HepG2 (cell line): ENCODE results near the gene ACTN1. TPM values are rescaled to one million over a fixed set of nuclear protein-coding genes. Genes with fewer than 3 reads are reported as not detected.

ENCODE experiments used
- BRD4 ChIP-seq: sonication (generic); formaldehyde crosslinking; IDR thresholded peaks from 2 replicates; pipeline ENCODE4 v1.4.0; 2020; ENCODE audit warnings: missing genetic modification reagents
- EP300 ChIP-seq, 3 experiments: sonication (generic) in 1 of 3; formaldehyde crosslinking in 1 of 3; IDR thresholded peaks; 2 replicates each; pipeline versions ENCODE4 v1.5.1 to v1.6.1; 2011 to 2020; ENCODE audit warnings: low read depth in 2 of 3, low read length in 2 of 3, borderline replicate concordance in 1 of 3, improper control_type of control experiment in 1 of 3, mild to moderate bottlenecking in 1 of 3, missing genetic modification reagents in 1 of 3, moderate library complexity in 1 of 3
- ETV5 ChIP-seq: IDR thresholded peaks from 2 replicates; pipeline ENCODE4 v1.6.1; 2018; ENCODE audit warnings: missing biosample characterization, missing genetic modification reagents, inconsistent platforms, borderline replicate concordance
- FOXP1 ChIP-seq, 2 experiments: fragments of 450-650 bp in 1 of 2; IDR thresholded peaks; 2 replicates each; pipeline ENCODE4 v1.6.1; 2017 to 2018; ENCODE audit warnings: antibody characterized with exemption in 1 of 2
- GABPB1 ChIP-seq: IDR thresholded peaks from 2 replicates; pipeline ENCODE4 v1.6.1; 2016; ENCODE audit warnings: mild to moderate bottlenecking, missing genetic modification reagents, moderate library complexity, missing compliant biosample characterization
- GATAD2A ChIP-seq: IDR thresholded peaks from 2 replicates; pipeline ENCODE4 v1.6.1; 2016
- HOXA3 ChIP-seq: sonication (generic); formaldehyde crosslinking; IDR thresholded peaks from 2 replicates; pipeline ENCODE4 v1.5.0; 2020; ENCODE audit warnings: missing genetic modification reagents
- KDM2A ChIP-seq: sonication (generic); formaldehyde crosslinking; IDR thresholded peaks from 2 replicates; pipeline ENCODE4 v1.4.0; 2020; ENCODE audit warnings: low read depth, missing genetic modification reagents, borderline replicate concordance
- NFATC3 ChIP-seq: sonication (generic); formaldehyde crosslinking; IDR thresholded peaks from 2 replicates; pipeline ENCODE4 v1.5.1; 2020; ENCODE audit warnings: mild to moderate bottlenecking, missing genetic modification reagents
- NFE2L1 ChIP-seq: sonication (generic); formaldehyde crosslinking; IDR thresholded peaks from 2 replicates; pipeline ENCODE4 v1.4.0; 2020; ENCODE audit warnings: missing genetic modification reagents, mild to moderate bottlenecking, borderline replicate concordance
- NKX3-1 ChIP-seq: sonication (generic); formaldehyde crosslinking; IDR thresholded peaks from 2 replicates; pipeline ENCODE4 v1.5.0; 2020; ENCODE audit warnings: missing genetic modification reagents
- PITX1 ChIP-seq: sonication (generic); formaldehyde crosslinking; IDR thresholded peaks from 2 replicates; pipeline ENCODE4 v1.5.1; 2020; ENCODE audit warnings: mild to moderate bottlenecking, missing genetic modification reagents
- RFXANK ChIP-seq: IDR thresholded peaks from 2 replicates; pipeline ENCODE4 v1.6.1; 2016
- SMAD1 ChIP-seq: sonication (generic); formaldehyde crosslinking; IDR thresholded peaks from 2 replicates; pipeline ENCODE4 v1.4.0; 2020; ENCODE audit warnings: missing genetic modification reagents, low read depth, mild to moderate bottlenecking, borderline replicate concordance
- TAF1 ChIP-seq: sonication (generic); formaldehyde crosslinking; IDR thresholded peaks from 2 replicates; pipeline ENCODE4 v1.4.0; 2020; ENCODE audit warnings: missing genetic modification reagents
- TCF7 ChIP-seq: sonication (generic); IDR thresholded peaks from 2 replicates; pipeline ENCODE4 v1.6.1; 2016; ENCODE audit warnings: antibody characterized with exemption, low read depth
- ZKSCAN8 ChIP-seq: IDR thresholded peaks from 2 replicates; pipeline ENCODE4 v1.6.1; 2016; ENCODE audit warnings: borderline replicate concordance, missing genetic modification reagents, missing compliant biosample characterization
- ZNF12 ChIP-seq: sonication (generic); formaldehyde crosslinking; IDR thresholded peaks from 2 replicates; pipeline ENCODE4 v1.5.0; 2020; ENCODE audit warnings: missing genetic modification reagents
- ZNF367 ChIP-seq: sonication (generic); formaldehyde crosslinking; IDR thresholded peaks from 2 replicates; pipeline ENCODE4 v1.4.0; 2020; ENCODE audit warnings: missing genetic modification reagents, borderline replicate concordance
- ZNF629 ChIP-seq: sonication (generic); formaldehyde crosslinking; conservative IDR thresholded peaks from 2 replicates; pipeline ENCODE4 v1.5.0; 2020; ENCODE audit warnings: missing genetic modification reagents
- ZNF674 ChIP-seq: sonication (generic); formaldehyde crosslinking; IDR thresholded peaks from 2 replicates; pipeline ENCODE4 v1.5.0; 2020; ENCODE audit warnings: low read depth, mild to moderate bottlenecking, missing genetic modification reagents
- ZNF747 ChIP-seq: sonication (generic); formaldehyde crosslinking; IDR thresholded peaks from 2 replicates; pipeline ENCODE4 v1.8.1; 2023; ENCODE audit warnings: missing genetic modification reagents, mild to moderate bottlenecking, borderline replicate concordance
- polyA plus RNA-seq, 8 experiments: library from polyadenylated mRNA; depleted of rRNA in 3 of 8; stranded (reverse) in 7 of 8; unstranded in 1 of 8; fragments of >200 nt; fragmentation: Illumina TruSeq in 4 of 8; extraction: Trizol in 4 of 8; gene quantifications; 2 replicates each; pipeline versions ENCODE4 v1.2.1 to v1.2.3, GENCODE V29; 2011 to 2016; ENCODE audit warnings: low read depth in 4 of 8, missing spikeins in 1 of 8, mixed read lengths in 1 of 8; ENCODE audit not compliant: insufficient read depth in 1 of 8
- total RNA-seq, 5 experiments: library from RNA; depleted of rRNA; stranded (reverse); fragments of >200 nt; fragmentation: Illumina TruSeq; extraction: Trizol; gene quantifications; 2 replicates each; pipeline ENCODE4 v1.2.3, GENCODE V29; 2016; ENCODE audit warnings: low read depth in 1 of 5
- TF ChIP-seq, protein P1 (sequence below): sonication (generic); formaldehyde crosslinking; IDR thresholded peaks from 2 replicates; pipeline ENCODE4 v1.5.0; 2020; ENCODE audit warnings: missing genetic modification reagents, mild to moderate bottlenecking, borderline replicate concordance
- TF ChIP-seq, protein P2 (sequence below): sonication (generic); formaldehyde crosslinking; IDR thresholded peaks from 2 replicates; pipeline ENCODE4 v1.8.1; 2023; ENCODE audit warnings: mild to moderate bottlenecking, missing genetic modification reagents
- TF ChIP-seq, protein P3 (sequence below): sonication (generic); formaldehyde crosslinking; IDR thresholded peaks from 2 replicates; pipeline ENCODE4 v1.9.0; 2021; ENCODE audit warnings: missing genetic modification reagents, borderline replicate concordance
- TF ChIP-seq, protein P4 (sequence below): sonication (generic); formaldehyde crosslinking; IDR thresholded peaks from 2 replicates; pipeline ENCODE4 v1.5.0; 2020; ENCODE audit warnings: mild to moderate bottlenecking, low read depth, missing genetic modification reagents, borderline replicate concordance

ACTN1 gene
- total and polyA plus RNA-seq, 2 of the 13 experiments (the other 11 are each of a cell fraction or from before 2014, with no cell fraction given): 58.6 to 162 TPM

DNA sequence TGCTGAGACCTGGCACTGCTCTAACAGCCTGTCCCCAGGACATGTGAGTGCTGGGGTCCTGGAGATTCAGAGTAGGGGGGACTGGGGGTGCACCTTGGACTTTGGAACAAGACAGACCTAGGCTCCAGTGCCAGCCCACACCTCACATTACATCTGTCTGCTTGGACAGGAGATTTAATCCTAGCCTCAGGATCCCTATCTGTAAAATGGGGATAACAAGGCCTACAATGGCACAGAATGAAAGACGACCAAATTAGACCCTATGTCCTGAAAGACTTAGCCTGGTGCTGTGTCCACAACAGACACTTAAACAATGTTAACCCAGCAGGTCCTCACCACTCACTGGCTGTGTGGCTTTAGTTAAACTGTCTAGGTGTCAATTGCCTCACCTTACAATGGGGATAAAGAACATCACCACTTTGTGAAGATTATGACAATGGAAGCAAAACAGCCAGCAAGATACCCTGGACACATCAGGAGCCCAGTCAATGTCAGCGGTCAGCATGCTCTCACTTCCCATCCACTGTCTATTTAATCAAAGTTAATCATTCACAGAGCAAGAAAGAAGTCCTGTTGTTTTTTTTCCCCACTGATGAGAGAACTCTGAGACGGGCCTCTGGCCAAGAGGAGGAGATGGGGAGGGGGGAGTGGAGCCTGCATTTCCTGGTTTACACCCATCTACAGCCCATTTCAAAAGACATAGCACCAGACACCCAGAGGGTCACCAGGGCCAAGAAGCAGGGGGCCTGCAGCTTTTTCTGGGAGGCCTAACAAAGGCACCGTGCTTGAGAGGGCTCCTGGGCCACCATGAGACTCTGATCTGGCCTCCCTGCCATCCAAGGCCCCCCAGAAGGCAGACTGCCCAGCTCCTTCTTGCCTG, 40.6 kb downstream of the ACTN1 start (continued):
- TF ChIP-seq SMAD1 (CRISPR knock-in tag) (0 out of 2 replicates have a peak, but pooled peaks have one; percentile 70), ZNF674 (no peak), HOXA3 (CRISPR knock-in tag) (no peak; the same call in 1 of the 2 replicates), TCF7 (peak; percentile 66), ZNF367 (CRISPR knock-in tag) (no peak), BRD4 (0 out of 2 replicates have a peak, but pooled peaks have one; percentile 4), ZKSCAN8 (CRISPR knock-in tag) (no peak), ZNF629 (CRISPR knock-in tag) (peak; percentile 97), GATAD2A (CRISPR knock-in tag) (peak; percentile 62), FOXP1 (IDR thresholded peaks at IDR 0.05) (no peak), FOXP1 (CRISPR knock-in tag; IDR thresholded peaks at IDR 0.05) (peak; percentile 70; the same call in 1 of the 2 replicates), ZNF747 (CRISPR knock-in tag) (peak; percentile 37; the same call in 1 of the 2 replicates), ZNF12 (no peak), KDM2A (no peak), NFE2L1 (CRISPR knock-in tag) (no peak), RFXANK (CRISPR knock-in tag) (no peak), NFATC3 (CRISPR knock-in tag) (no peak), NKX3-1 (CRISPR knock-in tag) (no peak), TAF1 (CRISPR knock-in tag) (0 out of 2 replicates have a peak, but pooled peaks have one; percentile 19), EP300 (IDR thresholded peaks at IDR 0.05; ENCODE audit: low read depth in 2 of 2, low read length in 2 of 2) (peak in 1 of 2 experiments; percentile 77; a peak in 2 of 4 replicates), EP300 (CRISPR knock-in tag; IDR thresholded peaks at IDR 0.05; ENCODE audit: borderline replicate concordance) (no peak; the same call in 1 of the 2 replicates), GABPB1 (no peak), PITX1 (CRISPR knock-in tag) (peak; percentile 80; the same call in 1 of the 2 replicates), ETV5 (CRISPR knock-in tag) (peak; percentile 41; the same call in 1 of the 2 replicates)
- TF ChIP-seq, protein P1, sequence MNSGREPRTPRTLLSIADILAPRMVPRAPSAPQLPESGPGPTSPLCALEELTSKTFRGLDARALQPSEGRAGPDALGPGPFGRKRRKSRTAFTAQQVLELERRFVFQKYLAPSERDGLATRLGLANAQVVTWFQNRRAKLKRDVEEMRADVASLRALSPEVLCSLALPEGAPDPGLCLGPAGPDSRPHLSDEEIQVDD (CRISPR knock-in tag): no peak
- TF ChIP-seq, protein P2, sequence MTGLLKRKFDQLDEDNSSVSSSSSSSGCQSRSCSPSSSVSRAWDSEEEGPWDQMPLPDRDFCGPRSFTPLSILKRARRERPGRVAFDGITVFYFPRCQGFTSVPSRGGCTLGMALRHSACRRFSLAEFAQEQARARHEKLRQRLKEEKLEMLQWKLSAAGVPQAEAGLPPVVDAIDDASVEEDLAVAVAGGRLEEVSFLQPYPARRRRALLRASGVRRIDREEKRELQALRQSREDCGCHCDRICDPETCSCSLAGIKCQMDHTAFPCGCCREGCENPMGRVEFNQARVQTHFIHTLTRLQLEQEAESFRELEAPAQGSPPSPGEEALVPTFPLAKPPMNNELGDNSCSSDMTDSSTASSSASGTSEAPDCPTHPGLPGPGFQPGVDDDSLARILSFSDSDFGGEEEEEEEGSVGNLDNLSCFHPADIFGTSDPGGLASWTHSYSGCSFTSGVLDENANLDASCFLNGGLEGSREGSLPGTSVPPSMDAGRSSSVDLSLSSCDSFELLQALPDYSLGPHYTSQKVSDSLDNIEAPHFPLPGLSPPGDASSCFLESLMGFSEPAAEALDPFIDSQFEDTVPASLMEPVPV (CRISPR knock-in tag): 0 out of 2 replicates have a peak, but pooled peaks have one; percentile 34
- TF ChIP-seq, protein P3, sequence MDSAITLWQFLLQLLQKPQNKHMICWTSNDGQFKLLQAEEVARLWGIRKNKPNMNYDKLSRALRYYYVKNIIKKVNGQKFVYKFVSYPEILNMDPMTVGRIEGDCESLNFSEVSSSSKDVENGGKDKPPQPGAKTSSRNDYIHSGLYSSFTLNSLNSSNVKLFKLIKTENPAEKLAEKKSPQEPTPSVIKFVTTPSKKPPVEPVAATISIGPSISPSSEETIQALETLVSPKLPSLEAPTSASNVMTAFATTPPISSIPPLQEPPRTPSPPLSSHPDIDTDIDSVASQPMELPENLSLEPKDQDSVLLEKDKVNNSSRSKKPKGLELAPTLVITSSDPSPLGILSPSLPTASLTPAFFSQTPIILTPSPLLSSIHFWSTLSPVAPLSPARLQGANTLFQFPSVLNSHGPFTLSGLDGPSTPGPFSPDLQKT (CRISPR knock-in tag): no peak
- TF ChIP-seq, protein P4, sequence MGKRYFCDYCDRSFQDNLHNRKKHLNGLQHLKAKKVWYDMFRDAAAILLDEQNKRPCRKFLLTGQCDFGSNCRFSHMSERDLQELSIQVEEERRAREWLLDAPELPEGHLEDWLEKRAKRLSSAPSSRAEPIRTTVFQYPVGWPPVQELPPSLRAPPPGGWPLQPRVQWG (CRISPR knock-in tag): no peak
